GM23338 (cell line): ENCODE results near the gene ZNF334. TPM values are rescaled to one million over a fixed set of nuclear protein-coding genes. Genes with fewer than 3 reads are reported as not detected.

ENCODE experiments used
- ATAC-seq: fragments of 200-7000 bp; cut with Tn5 transposase; 3 replicates; pipeline ENCODE4 v1.9.1; 2020
- DNase-seq: peaks from one replicate; pipeline ENCODE4 v3.0.0-alpha.2; 2015; ENCODE audit warnings: low spot score
- H2AFZ ChIP-seq: fragments of 200-600 bp; sonication (generic); 2 replicates; pipeline ENCODE4 v1.8.0; 2016; ENCODE audit warnings: antibody characterized with exemption, mild to moderate bottlenecking, moderate library complexity
- H3F3A ChIP-seq: fragments of 200-600 bp; sonication (generic); replicated peaks from 2 replicates; pipeline ENCODE4 v1.8.0; 2017; ENCODE audit warnings: antibody characterized with exemption, mixed run types, low read depth
- H3K27ac ChIP-seq: fragments of 200-600 bp; sonication (generic); 2 replicates; pipeline ENCODE4 v1.6.1; 2016; ENCODE audit warnings: low read depth
- H3K27me3 ChIP-seq: fragments of 200-600 bp; sonication (generic); 2 replicates; pipeline ENCODE4 v1.8.0; 2016; ENCODE audit warnings: mild to moderate bottlenecking, mixed run types, moderate library complexity; ENCODE audit not compliant: insufficient read depth
- H3K36me3 ChIP-seq: fragments of 200-600 bp; sonication (generic); 2 replicates; pipeline ENCODE4 v1.8.0; 2016; ENCODE audit warnings: mild to moderate bottlenecking; ENCODE audit not compliant: insufficient read depth
- H3K4me1 ChIP-seq: fragments of 200-600 bp; sonication (generic); 2 replicates; pipeline ENCODE4 v1.8.0; 2016; ENCODE audit warnings: mild to moderate bottlenecking, moderate library complexity; ENCODE audit not compliant: insufficient read depth
- H3K4me2 ChIP-seq: fragments of 200-600 bp; sonication (generic); 2 replicates; pipeline ENCODE4 v1.7.1; 2017; ENCODE audit warnings: mixed run types
- H3K4me3 ChIP-seq: fragments of 200-600 bp; sonication (generic); 2 replicates; pipeline ENCODE4 v1.6.1; 2016; ENCODE audit warnings: mixed run types
- H3K79me2 ChIP-seq: fragments of 200-600 bp; sonication (generic); replicated peaks from 2 replicates; pipeline ENCODE4 v1.8.0; 2017; ENCODE audit warnings: mild to moderate bottlenecking; ENCODE audit not compliant: insufficient read depth
- H3K9me2 ChIP-seq: fragments of 200-600 bp; sonication (generic); 2 replicates; pipeline ENCODE4 v1.8.0; 2017; ENCODE audit not compliant: insufficient read depth
- H4K20me1 ChIP-seq: fragments of 200-600 bp; sonication (generic); replicated peaks from 2 replicates; pipeline ENCODE4 v1.8.0; 2017; ENCODE audit warnings: mild to moderate bottlenecking; ENCODE audit not compliant: insufficient read depth
- H3K27ac Mint-ChIP-seq: 2 replicates; pipeline ENCODE4 v1.8.0; 2020; ENCODE audit warnings: inconsistent platforms, mild to moderate bottlenecking, moderate library complexity, mixed read lengths
- H3K27me3 Mint-ChIP-seq: 3 replicates; pipeline ENCODE4 v1.8.0; 2022; ENCODE audit warnings: low read depth, mild to moderate bottlenecking, moderate library complexity, mixed read lengths, inconsistent platforms; ENCODE audit not compliant: insufficient read depth, poor library complexity
- H3K36me3 Mint-ChIP-seq: 3 replicates; pipeline ENCODE4 v1.8.0; 2021; ENCODE audit warnings: low read depth, mild to moderate bottlenecking, inconsistent platforms, moderate library complexity, mixed read lengths
- H3K4me1 Mint-ChIP-seq: 3 replicates; pipeline ENCODE4 v1.8.0; 2020; ENCODE audit warnings: mild to moderate bottlenecking, inconsistent platforms, mixed read lengths
- H3K4me3 Mint-ChIP-seq: 3 replicates; pipeline ENCODE4 v1.8.0; 2021; ENCODE audit warnings: moderate library complexity, mild to moderate bottlenecking, inconsistent platforms, mixed read lengths
- H3K9me3 Mint-ChIP-seq: 3 replicates; pipeline ENCODE4 v1.8.0; 2020; ENCODE audit warnings: moderate library complexity, mild to moderate bottlenecking, inconsistent platforms, mixed read lengths
- CREB1 ChIP-seq: fragments of 250-450 bp; sonication (Bioruptor Pico); IDR thresholded peaks from 2 replicates; pipeline ENCODE4 v1.5.0; 2020; ENCODE audit warnings: low read depth, mild to moderate bottlenecking, moderate library complexity
- NANOG ChIP-seq: IDR thresholded peaks from 2 replicates; pipeline ENCODE4 v1.6.1; 2016; ENCODE audit warnings: antibody characterized with exemption, borderline replicate concordance
- STAT1 ChIP-seq: IDR thresholded peaks from one replicate; pipeline ENCODE4 v1.6.1; 2016; ENCODE audit warnings: antibody characterized with exemption; ENCODE audit not compliant: unreplicated experiment
- polyA plus RNA-seq: library from polyadenylated mRNA; unstranded; fragments of >200 nt; fragmentation: Nextera tagmentation; extraction: Ambion mirVana; gene quantifications from 2 replicates; pipeline ENCODE4 v1.2.1, GENCODE V29; 2016
- total RNA-seq: library from RNA; depleted of rRNA; stranded (reverse); fragments of >200 nt; shearing (Covaris generic); gene quantifications from 2 replicates; pipeline ENCODE4 v1.2.3, GENCODE V29; 2014
- TF ChIP-seq, protein P1 (sequence below): fragments of 250-450 bp; sonication (Bioruptor Pico); IDR thresholded peaks from 2 replicates; pipeline ENCODE4 v1.5.0; 2020; ENCODE audit warnings: mild to moderate bottlenecking, moderate library complexity
- TF ChIP-seq, protein P2 (sequence below): IDR thresholded peaks from 2 replicates; pipeline ENCODE4 v1.6.1; 2016; ENCODE audit warnings: antibody characterized with exemption

Gene ZNF334
- total and polyA plus RNA-seq, 2 experiments from 2014 or later = 12.4 to 19.1 TPM

DNA sequence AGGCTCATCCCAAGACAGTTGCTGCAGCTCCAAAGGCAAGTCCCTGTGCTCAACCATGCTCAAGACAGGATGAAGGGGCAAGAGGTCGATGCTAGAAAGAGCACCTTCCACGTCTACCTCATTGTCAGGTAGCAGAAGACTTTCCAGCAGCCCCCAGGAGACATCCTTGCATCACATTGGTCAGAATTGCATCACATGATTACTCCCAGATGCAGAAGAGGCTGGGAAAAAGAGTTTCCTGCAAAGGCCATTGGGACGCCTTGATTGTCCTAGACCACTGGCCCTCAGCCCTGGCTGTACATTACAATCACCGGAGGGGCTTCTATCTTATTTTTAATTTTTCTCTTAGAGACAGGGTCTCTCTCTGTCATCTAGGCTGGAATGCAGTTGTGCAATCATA is 17.3 kb upstream of the ZNF334 start:
- H3K4me2 ChIP-seq = no peak overlapping the region
- Mint-ChIP-seq H3K4me3 (no peak overlapping the region), H3K36me3 (no peaks in the 10 kb centered on the region), H3K27me3 (peaks cover 6% of the 10 kb centered on the region), H3K4me1 (no peaks in the 10 kb centered on the region), H3K9me3 (no peaks in the 10 kb centered on the region; the same call in 2 of the 3 replicates), H3K27ac (no peak overlapping the region)
- no peak overlapping the region for H3K27ac ChIP-seq
- no peaks in the 10 kb centered on the region for H3F3A ChIP-seq
- no peak overlapping the region for H3K4me3 ChIP-seq
- H4K20me1 ChIP-seq = no peaks in the 10 kb centered on the region
- no peaks in the 10 kb centered on the region for H3K4me1 ChIP-seq
- no peaks in the 10 kb centered on the region for H3K27me3 ChIP-seq
- TF ChIP-seq, protein P1, sequence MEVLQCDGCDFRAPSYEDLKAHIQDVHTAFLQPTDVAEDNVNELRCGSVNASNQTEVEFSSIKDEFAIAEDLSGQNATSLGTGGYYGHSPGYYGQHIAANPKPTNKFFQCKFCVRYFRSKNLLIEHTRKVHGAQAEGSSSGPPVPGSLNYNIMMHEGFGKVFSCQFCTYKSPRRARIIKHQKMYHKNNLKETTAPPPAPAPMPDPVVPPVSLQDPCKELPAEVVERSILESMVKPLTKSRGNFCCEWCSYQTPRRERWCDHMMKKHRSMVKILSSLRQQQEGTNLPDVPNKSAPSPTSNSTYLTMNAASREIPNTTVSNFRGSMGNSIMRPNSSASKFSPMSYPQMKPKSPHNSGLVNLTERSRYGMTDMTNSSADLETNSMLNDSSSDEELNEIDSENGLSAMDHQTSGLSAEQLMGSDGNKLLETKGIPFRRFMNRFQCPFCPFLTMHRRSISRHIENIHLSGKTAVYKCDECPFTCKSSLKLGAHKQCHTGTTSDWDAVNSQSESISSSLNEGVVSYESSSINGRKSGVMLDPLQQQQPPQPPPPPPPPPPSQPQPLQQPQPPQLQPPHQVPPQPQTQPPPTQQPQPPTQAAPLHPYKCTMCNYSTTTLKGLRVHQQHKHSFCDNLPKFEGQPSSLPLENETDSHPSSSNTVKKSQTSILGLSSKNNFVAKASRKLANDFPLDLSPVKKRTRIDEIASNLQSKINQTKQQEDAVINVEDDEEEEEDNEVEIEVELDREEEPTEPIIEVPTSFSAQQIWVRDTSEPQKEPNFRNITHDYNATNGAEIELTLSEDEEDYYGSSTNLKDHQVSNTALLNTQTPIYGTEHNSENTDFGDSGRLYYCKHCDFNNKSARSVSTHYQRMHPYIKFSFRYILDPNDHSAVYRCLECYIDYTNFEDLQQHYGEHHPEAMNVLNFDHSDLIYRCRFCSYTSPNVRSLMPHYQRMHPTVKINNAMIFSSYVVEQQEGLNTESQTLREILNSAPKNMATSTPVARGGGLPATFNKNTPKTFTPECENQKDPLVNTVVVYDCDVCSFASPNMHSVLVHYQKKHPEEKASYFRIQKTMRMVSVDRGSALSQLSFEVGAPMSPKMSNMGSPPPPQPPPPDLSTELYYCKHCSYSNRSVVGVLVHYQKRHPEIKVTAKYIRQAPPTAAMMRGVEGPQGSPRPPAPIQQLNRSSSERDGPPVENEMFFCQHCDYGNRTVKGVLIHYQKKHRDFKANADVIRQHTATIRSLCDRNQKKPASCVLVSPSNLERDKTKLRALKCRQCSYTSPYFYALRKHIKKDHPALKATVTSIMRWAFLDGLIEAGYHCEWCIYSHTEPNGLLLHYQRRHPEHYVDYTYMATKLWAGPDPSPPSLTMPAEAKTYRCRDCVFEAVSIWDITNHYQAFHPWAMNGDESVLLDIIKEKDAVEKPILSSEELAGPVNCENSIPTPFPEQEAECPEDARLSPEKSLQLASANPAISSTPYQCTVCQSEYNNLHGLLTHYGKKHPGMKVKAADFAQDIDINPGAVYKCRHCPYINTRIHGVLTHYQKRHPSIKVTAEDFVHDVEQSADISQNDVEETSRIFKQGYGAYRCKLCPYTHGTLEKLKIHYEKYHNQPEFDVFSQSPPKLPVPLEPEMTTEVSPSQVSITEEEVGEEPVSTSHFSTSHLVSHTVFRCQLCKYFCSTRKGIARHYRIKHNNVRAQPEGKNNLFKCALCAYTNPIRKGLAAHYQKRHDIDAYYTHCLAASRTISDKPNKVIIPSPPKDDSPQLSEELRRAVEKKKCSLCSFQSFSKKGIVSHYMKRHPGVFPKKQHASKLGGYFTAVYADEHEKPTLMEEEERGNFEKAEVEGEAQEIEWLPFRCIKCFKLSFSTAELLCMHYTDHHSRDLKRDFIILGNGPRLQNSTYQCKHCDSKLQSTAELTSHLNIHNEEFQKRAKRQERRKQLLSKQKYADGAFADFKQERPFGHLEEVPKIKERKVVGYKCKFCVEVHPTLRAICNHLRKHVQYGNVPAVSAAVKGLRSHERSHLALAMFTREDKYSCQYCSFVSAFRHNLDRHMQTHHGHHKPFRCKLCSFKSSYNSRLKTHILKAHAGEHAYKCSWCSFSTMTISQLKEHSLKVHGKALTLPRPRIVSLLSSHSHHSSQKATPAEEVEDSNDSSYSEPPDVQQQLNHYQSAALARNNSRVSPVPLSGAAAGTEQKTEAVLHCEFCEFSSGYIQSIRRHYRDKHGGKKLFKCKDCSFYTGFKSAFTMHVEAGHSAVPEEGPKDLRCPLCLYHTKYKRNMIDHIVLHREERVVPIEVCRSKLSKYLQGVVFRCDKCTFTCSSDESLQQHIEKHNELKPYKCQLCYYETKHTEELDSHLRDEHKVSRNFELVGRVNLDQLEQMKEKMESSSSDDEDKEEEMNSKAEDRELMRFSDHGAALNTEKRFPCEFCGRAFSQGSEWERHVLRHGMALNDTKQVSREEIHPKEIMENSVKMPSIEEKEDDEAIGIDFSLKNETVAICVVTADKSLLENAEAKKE (CRISPR knock-in tag) = no peak
- TF ChIP-seq CREB1 (CRISPR knock-in tag) (no peak), STAT1 (no peak), NANOG (no peak)
- TF ChIP-seq, protein P2, sequence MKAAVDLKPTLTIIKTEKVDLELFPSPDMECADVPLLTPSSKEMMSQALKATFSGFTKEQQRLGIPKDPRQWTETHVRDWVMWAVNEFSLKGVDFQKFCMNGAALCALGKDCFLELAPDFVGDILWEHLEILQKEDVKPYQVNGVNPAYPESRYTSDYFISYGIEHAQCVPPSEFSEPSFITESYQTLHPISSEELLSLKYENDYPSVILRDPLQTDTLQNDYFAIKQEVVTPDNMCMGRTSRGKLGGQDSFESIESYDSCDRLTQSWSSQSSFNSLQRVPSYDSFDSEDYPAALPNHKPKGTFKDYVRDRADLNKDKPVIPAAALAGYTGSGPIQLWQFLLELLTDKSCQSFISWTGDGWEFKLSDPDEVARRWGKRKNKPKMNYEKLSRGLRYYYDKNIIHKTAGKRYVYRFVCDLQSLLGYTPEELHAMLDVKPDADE = no peak
- ATAC-seq (no peak), DNase-seq (no peak)
- H3K9me2 ChIP-seq = peaks cover 3% of the 10 kb centered on the region
- H2AFZ ChIP-seq = 0 out of 2 replicates have a peak overlapping the region, but pooled peaks have one; percentile 32
- H3K36me3 ChIP-seq = no peaks in the 10 kb centered on the region
- no peaks in the 10 kb centered on the region for H3K79me2 ChIP-seq
